Ammon's horn (tissue), 1 donor: Measurements from ENCODE around the gene MTM1.

Experiments
- DNase-seq: peaks from one replicate; pipeline ENCODE4 v3.0.0-alpha.2; 2016; ENCODE audit warnings: low spot score

Gene MTM1

DNA sequence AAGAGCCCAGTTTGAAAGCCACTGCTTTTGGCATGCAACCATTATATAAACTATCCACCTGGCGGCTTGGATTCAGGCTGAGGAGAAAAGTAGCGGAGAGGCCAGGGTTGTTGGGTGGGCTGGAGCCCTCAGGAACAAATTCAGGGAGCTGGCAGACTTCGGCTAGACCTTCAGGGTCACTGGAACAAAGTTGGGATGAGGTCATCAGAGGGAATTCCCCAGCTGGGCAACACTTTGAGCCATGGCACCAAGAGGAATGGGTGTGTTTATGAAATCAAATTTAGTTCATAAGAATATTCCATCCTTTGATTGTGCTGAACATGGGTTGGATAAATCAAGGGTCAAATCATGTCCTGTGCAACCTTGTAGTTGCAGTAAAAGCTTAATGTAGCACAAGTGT lies 146.8 kb downstream of the MTM1 start:
- no peak for DNase-seq

DNA sequence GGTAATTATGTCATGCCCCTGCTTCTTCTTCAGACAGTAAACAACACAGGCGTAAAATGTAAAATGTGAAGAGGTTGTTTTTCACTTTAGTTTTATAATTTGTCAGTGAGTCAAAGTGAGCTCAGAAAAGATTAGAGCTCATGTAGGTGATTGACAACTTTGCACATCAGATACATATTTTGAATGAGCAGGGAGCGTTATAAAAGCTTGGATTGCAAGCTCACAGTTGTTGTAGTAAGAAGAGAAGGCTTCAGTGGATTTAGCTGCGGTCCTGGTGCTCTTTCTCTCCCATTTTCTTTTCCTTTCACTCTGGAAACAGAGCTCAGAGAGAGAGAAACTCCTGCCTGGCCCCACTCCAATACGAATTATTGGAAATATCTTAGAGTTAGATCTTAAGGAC lies 151.2 kb downstream of the MTM1 start:
- DNase-seq = no peak
